Inflammatory macrophage (primary cell): ENCODE measurements around the gene MBL2.

Source experiments
- DNase-seq, 2 donors: peaks; one replicate each; pipeline ENCODE4 v3.0.0-alpha.2; 2020 to 2022
- total RNA-seq, 18 experiments: gene quantifications; one replicate each; lab custom pipeline; 2026; ENCODE audit warnings: mixed read lengths in 6 of 18, inconsistent platforms in 2 of 18; lab: John Stamatoyannopoulos, UW

MBL2 gene
- total RNA-seq, result 0 to 0.10 (median 0) reads per million in 18 experiments

DNA sequence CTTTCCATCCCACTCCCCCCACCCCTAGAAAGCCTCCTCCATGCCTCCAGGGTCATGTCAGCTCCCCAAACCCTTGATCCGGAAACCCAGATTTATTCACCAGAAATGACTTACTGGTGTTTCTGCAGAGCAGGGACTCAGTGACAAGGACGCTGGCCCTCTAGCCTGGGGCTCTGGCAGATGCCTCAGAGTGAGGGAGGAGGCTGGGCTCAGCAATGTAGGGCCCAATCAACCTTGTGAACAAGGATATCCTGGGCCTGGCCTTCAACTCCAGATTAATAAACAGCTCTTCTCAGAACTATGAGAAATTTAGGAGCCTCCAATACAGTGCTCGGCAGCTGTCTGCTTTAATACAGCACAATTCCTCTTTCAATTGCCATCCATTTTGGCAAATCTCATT, at the start of gene MBL2:
Gene MBL2 (minus strand): TSS at position 162 of the 400 bp plus-strand sequence. CDS start 1,149 bp downstream, outside the sequence.
- no peak for DNase-seq

DNA sequence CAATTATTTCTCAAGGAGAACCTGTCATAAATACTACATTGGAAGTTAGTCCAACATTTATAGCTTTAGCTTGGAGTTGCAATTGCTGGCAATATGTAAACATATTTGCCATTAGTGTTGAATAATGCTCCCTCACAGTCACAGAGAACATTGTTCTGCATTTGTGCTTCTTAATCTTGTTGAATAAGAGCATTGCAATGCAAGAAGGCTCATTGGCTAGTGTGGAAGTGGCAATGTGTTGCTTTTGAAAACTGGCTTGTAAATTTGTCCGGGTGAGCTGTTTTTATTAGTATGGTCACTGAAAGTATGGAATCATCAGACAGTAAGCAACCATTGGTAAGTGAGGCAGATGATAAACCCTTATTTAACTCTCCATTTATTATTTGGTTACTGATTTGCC, 47.7 kb upstream of the MBL2 start:
- DNase-seq, result no peak

DNA sequence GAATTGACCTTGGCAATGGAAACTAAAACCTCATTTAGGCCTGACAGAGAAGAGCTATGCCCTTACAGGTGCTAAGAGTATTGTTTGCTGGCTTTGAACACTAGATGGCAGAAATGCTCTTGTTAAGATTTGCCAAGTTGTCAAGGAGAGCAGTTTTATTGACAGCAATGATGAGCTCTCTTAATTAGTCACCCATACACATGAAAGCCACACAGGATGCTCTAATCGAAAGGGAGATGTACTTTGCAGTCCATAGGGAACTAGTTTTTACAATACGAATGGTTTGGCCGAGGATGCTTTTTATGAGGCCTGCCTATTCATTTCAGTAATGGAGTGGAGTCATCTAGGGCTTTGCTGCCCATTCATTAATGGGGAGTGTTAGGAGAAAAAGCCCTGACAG, 45.4 kb upstream of the MBL2 start:
- DNase-seq, result peak; percentile 1 to 13

DNA sequence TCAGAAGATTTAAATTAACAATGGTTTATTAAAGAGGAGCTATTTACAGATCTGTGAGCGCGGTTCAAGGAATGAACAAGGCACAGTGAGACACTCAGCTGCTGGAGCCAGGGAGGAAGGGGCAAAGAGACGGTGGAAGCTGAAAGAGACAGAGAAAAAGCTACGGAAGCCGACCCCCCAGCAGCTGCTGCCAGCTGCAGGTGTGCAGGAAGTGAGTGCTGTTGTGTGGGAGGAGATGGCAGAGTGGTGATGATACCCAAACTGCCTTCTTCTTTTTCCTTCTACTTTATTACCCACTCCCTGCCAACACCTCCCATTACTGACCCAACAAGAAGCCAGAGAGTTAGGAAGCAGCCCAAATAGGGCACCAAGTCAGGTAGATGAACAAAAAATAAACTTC, 41.9 kb upstream of the MBL2 start:
- DNase-seq, result no peak

DNA sequence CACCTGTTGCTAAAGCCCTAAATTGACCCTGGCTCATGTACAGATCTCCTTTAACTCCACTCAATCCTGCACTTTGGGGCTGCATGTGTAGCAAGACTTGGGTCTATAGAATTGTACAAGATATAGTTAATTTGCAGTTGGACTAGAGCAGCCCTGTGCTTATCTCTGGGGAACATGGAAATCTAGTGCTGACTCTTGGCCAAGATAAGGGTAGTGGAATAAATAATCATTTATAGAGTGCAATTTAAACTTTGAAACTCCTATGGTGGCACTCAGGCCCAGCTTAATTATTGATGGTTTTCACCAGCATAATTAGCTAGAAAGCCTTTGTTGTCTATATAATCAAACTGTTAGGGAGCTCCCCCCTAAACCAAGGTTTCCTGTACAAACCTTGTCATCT, 39.2 kb upstream of the MBL2 start:
- DNase-seq, result no peak

DNA sequence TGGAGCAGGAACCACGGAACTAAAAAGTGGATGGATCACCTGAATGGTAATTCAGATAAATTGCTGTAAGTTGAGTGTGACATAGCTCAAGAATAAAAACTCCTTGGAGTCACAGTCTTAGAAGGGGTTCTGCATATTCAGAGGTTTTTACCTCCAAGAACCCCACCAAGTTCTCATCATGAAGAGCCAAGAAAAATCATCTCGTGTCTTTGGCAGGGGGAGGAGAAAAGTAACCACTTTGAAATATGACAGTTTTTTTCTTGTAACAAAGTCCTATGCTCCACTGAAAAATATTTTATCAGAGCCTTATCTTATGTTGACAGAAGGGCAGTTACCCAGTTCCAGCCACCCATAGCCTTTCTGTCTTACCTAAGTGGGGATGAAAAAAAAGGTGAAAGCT, 38.2 kb upstream of the MBL2 start:
- no peak for DNase-seq

DNA sequence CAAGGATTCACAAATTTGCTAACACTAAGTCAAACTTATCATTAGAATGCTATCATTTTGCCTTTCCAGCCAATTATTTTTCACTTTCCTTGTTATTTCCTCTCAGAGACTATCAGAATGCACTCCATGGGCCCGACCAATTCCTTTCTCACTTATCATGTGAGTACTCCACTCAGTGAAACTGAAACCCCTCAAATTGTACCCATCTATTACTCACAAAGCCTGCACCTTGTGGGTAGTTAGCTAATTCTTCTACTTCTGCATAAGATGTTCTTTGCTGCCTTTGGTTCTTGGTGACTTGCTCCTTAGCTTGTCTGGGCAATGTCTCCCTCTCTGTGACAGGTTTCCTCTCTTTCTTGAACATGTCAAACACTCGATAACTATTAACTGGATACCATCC, 35.2 kb upstream of the MBL2 start:
- no peak for DNase-seq

DNA sequence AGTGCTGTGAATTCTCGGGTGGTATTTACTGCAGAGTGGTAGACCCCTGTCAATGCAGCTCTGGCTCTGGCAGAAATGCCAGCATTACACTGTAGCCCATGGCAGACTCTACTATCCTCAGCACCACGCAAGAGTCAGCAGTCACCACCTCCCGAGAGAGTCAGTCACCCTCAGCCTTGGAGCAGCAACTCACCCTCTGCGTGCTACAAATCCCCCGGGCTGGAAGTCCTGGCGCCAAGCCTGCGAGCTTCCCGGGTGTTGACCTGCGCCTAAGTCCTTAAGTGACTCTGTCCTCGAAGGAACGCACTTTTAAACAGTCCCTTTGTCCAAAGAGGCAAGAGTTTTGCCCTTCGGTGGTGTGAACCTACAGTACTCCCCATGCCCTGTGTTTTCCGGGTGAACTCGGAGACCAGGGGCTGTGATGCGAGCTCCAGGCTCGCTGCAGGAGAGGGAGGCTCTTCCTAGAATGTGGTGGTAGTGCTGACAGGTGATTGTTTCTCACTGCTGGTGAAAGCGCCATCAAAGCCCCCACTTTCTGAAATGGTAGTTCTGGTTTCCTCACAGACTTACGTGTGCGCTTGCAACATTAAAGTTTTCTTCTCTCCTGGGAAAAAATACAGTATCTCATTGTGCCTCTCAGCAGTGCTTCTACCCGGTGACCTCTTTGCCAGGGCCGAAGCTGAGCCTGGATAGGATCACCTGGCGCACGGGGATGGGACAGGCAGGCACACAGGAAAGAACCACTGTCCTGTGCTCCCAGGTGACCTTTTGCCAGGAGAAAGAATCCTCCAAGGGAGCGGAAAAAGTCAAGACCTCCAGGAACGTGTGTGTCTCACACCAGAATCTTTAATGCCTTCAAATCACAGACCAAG, 33.1 kb upstream of the MBL2 start:
- no peak for DNase-seq

DNA sequence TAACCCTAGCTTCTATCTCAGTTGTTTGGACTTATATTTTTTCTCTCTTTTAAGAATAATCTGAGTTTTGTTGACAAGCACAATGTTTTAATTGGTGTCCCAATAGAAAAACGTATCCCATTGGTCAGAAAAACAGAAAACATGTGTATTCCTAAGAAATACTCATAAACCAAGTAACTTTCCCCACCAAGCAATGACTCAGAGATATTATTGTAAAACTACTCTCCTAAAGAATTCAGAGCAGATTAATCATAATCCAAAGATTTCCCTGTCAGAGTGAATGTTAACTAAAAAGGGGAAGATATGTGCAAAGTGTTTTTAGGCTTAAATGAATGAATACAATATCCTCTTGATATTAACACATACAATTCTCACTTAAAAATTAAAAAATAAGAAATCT, 29.4 kb upstream of the MBL2 start:
- DNase-seq, result no peak

DNA sequence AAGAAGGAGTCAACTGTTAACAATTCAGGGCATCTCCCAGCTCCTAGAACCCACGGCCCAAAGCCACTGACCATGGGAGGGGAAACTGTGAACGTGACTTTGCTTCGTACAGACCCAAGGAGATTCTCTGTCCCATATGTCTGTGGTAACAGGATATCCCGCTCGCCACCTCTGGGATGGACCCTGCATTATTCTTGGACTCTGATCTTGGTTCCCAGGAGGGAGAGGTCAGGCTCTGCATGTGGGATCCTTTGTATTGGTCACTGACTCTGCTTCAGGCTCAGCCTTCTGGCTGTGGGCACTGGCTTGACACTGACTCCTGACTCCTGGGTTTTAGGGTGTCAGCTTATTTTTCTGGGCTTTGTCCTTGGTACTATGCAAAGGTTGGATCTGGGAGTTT, 13.5 kb upstream of the MBL2 start:
- no peak for DNase-seq

DNA sequence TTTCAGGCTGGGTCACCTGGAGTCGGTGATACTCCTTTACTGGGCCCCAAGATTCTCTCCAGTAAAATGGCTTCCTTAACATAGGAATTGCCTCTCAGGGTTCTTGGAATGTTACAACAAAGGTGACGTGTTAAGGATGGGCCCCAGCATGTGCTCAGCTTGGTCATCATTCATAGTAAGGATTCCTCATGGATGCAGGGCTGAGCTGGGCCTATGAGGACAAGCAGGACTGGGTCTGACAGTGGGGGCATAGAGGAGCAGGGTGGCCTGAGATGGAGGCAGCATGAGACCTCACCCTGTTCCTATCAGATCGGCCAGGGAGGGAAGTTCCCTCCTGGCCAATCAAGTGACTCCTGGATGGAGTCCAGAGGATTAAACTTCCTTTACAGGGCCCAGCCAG, 12.8 kb upstream of the MBL2 start:
- no peak for DNase-seq

DNA sequence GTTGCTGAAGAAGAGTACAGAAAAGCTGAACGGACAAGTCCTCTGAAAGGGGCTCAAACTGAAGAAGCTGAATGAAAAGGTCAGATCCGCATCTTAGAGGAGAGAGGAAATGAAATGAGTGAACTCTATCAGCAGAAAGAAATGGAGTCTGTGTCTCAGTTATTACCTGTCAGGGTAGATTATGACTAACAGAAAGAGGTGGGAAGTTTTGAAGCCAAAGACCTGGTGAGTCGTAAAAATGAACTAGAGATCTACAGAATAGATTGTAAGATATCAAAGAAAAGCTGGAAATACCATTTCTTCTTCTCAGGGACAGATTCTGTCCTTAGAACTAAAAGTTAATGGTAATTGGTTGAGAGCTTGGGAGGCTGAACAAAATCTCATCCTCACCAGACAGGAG, 11.1 kb upstream of the MBL2 start:
- DNase-seq, result no peak

DNA sequence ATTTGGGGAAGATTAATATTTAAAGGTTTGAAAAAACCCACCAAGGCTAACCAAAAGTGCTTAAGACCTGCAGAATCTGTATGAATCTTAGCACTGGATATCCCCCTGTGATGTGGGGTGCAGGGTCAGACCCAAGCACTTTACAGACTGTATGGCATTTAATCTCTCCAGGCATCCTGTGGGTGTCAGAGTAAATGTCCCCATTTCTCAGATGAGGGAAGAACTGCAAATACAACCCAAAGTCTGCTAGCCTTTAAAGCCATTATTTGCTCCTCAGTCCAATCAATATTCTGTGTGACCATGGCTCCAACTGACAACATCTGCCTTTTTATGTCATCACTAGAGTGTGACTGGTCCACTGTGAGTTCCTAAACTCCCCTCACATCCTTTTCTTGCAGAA, 10.0 kb upstream of the MBL2 start:
- peak in 1 of 2 donors; percentile 18 for DNase-seq

DNA sequence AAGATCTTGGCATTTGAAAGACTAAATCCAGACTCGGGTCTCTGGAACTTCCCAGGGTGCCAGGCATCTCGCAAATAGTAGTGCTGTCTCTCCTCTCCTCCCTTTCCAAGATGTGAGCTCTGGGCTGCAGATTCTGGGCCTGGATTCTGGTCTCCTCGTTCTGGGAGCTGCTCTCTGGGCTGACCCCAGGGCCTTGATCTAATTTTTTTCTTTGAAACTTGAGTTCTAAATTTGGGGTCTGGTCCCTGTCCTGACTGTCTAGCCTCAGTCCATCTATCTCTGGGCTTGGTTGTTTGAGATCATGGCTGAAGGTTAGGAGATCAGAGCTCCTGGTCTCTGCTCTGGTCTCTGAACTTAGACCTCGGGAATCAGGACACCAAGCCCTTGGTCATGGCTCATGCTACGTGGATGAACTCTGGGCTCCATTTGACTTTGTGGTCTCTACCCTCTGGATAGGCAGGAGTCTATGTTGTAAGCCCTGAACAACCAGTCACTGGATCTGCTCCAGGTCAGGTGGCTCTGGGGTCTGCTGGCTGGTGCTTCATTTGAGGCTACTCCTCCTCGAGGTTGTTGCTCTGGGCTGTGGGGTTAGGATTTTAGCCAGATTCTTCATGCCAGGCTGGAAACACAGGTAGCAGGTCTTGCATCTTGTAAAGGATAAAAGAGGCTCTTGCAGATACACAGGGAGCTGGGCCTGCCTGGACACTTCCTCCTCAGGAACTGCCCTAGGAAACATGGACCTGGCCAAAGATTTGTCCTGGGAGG, 8.0 kb upstream of the MBL2 start:
- no peak for DNase-seq

DNA sequence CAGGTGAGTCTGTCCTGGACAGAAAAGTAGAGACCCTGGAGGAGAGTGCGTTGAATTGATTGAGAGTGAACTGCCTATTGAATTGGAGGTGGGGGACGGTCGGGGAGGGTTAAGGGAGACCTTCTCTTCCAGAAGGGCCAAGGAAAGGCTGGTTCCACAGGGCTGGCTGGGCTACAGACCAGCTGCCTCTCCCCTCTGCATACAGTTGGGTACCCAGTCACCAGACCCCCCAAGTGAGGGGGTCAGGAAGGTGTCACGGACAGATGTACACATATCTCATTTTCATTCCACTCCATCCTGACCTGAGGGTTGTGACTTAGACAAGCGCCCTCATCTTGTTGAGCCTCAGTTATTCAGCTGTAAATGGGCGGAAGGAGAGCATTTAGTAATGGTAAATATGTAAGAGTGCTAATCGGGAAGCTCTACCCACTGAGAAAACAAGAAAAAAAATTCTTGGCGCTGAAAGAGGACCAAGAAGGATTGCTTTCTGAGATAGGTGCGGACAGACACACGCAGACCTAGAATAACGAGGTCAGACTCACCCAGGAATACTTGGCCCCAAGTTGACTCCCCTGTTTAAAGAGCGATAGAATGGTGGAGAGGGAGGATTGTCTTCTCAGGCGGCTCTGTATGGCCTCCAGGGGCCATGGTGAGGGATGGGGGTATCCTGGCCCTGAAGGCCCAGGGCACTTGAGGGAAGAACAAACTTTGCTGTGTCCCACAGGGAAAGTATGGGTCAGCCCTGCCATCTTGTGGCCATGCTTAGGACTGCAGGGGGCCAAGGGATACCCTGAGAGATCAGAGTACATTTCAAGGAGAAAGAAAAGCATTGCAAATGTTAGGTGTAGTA, 7.2 kb upstream of the MBL2 start:
- DNase-seq, result peak; percentile 74

DNA sequence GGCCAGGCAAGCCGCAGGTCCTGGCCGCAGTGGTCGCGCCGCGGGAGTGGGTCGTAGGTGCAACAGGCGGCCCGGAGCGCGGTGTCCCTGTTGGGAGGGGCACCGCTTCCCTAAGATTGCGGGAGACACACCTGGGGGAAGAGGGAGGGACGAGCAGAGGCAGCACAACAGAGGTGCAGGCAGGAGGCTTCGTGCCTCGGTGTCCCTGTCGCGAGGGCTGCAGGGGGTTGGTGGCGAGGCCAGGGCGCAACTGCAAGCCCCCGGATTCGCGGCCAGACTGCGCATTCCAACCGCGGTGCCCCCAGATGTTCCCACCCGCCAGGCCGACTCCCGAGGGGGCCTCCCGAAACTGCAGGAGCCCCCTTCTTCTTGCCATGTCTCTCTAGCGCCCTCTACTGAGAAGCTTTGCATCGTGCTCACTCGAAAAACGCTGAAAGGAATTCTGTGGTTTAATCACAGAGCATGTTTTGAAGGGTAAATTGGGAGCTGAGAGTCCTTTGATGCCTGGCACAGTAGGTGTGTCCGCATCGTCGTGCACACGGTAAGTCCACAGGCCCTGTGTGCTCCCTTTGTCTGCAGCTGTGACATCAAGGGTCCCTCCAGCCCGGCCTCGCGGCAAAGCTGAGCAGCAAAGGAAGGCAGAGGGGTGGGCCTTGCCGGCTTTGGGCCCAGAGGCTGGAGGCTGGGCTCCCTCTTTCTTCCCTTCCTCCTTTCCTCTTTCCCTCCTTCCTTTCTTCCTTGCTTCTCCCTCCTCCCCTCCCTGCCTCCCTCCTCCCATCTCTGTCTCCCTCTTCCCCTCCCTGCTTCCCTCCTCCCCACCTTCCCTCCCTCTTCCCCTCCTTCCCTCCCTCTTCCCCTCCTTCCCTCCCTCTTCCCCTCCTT, 6.2 kb upstream of the MBL2 start:
- DNase-seq, result peak; percentile 22 to 38

DNA sequence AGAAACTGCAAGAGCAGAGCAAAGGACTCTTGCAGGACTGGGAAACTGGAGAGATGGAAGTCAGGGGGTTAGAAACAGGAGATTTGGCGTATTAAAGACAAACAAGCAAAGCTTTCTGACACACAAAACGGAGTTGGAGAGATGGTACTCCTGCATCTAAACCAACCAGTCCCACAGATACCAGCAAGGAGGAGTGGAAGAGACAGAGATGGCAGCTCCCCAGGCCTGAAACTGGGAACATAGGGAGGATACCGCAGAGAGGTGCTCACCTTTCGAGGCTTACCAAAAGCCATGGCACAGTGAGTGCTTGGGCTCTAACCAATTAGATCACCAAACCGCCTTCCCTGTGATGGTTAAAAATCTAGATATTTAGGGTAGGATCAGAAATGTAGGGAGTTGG, 4.8 kb upstream of the MBL2 start:
- DNase-seq, result no peak

DNA sequence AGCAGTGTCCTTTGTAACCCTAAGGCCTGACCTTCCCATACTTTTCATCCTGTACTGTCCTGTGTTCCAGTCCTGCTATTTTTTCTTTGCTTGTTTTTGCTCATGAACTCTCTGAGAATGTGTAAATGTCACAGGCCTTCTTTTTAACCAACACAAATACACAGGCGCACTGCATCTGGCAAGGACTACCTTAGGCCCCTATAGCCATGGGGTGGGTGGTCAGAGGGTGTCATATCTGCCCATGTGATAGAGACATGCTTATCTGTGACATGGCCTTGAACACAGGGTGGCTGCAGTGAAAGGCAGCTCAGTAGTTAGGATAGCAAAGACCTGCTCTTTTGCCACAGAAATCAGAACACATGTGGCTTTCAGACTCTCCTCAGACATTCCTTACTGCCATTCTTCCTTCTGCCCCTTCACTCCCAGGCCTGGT, 3.9 kb upstream of the MBL2 start:
- no peak for DNase-seq

DNA sequence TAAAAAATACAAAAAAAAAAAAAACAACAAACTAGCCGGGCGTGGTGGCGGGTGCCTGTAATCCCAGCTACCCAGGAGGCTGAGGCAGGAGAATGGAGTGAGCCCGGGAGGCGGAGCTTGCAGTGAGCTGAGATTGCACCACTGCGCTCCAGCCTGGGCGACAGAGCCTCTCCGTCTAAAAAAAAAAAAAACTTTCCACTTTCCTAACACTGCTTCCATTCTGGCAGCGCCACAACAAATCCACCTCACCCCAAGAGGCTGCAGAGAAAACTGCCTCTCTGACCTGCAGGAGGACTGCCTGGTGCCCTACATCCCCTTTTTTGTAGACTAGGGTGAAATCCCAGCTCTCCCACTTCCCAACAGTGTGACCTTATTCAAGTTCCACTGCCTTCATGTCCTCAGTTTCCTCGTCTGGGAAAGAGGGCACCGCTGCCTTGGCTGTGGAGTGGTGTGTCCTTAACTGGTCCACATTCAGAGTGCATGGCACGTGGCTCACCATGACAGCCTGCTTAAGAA, 2.6 kb upstream of the MBL2 start:
- no peak for DNase-seq

DNA sequence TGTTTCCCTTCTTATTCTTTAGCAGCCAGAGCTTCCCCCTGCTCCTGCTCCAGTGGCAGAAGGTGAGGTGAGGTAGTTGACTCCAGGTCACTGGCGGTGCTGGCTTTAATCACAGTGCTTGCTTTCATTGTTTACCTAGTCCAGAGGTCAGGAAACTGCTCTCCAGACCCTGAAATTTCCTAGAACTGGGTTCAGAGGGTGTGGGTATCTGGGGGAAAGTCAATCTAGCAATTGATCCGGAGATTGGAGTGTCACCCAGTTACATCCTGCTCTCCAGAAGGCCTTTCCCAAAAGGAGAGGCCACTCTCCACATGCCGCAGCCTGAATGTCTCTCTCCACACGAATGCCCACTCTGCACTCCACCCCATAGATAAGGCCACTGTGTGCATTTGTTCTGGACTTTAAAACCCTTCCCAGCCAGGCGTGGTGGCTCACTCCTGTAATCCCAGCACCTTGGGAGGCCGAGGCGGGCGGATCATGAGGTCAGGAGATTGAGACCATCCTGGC, 2.1 kb upstream of the MBL2 start:
- DNase-seq, result no peak

DNA sequence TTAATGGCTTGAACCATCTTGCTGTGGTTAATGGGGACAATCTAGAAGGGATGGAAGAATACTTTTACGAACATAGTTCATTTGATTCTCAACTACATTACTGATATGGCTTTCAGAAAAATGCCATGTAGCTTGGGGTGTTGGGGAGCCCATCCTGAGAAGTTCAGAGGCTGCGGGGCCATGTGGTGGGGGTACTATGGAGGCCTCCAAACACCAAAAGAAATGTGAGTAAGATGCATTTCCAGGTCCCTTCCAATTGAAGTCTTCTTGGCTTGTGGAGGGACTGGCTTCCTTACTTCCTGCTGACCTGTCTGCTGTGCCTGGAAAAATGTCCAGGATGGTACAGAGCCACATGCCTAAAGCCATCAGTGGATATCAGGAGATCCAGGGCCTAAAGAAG, 1.6 kb upstream of the MBL2 start:
- DNase-seq, result no peak
